Ishikawa (cell line): Measurements from ENCODE around the gene C17orf75.

ENCODE experiments used
- CREB1 ChIP-seq: IDR thresholded peaks from 2 replicates; pipeline ENCODE4 v1.6.1; 2012; ENCODE audit warnings: low read depth
- EGR1 ChIP-seq: IDR thresholded peaks from 2 replicates; pipeline ENCODE4 v1.6.1; 2012
- EP300 ChIP-seq: IDR thresholded peaks from 2 replicates; pipeline ENCODE4 v1.6.1; 2012; ENCODE audit warnings: borderline replicate concordance
- FOXM1 ChIP-seq: IDR thresholded peaks from 2 replicates; pipeline ENCODE4 v1.6.1; 2012; ENCODE audit warnings: low read depth, borderline replicate concordance
- MAX ChIP-seq: IDR thresholded peaks from 2 replicates; pipeline ENCODE4 v1.6.1; 2012
- NFIC ChIP-seq: IDR thresholded peaks from 2 replicates; pipeline ENCODE4 v1.6.1; 2012
- RAD21 ChIP-seq: IDR thresholded peaks from 2 replicates; pipeline ENCODE4 v1.6.1; 2012; ENCODE audit warnings: low read depth
- REST ChIP-seq: IDR thresholded peaks from 2 replicates; pipeline ENCODE4 v1.6.1; 2012; ENCODE audit warnings: low read depth, mild to moderate bottlenecking
- TAF1 ChIP-seq: IDR thresholded peaks from 2 replicates; pipeline ENCODE4 v1.6.1; 2012; ENCODE audit warnings: low read depth, mild to moderate bottlenecking
- TEAD4 ChIP-seq: IDR thresholded peaks from 2 replicates; pipeline ENCODE4 v1.6.1; 2012
- USF1 ChIP-seq: IDR thresholded peaks from 2 replicates; pipeline ENCODE4 v1.6.1; 2012
- YY1 ChIP-seq: IDR thresholded peaks from 2 replicates; pipeline ENCODE4 v1.6.1; 2012; ENCODE audit warnings: low read depth
- ZBTB7A ChIP-seq: IDR thresholded peaks from 2 replicates; pipeline ENCODE4 v1.6.1; 2012; ENCODE audit warnings: low read depth

- TF ChIP-seq RAD21 (no peak), FOXM1 (no peak), REST (no peak), TAF1 (no peak), MAX (no peak), EP300 (no peak), NFIC (no peak), CREB1 (no peak), ZBTB7A (no peak), EGR1 (no peak), USF1 (no peak), YY1 (no peak), TEAD4 (no peak)
Measured at GRCh38 chr17:32318071-32318470, 23.9 kb downstream of the C17orf75 start.
